ENCODE data around the gene FADS6. TPM values are rescaled to one million over a fixed set of nuclear protein-coding genes. Genes with fewer than 3 reads are reported as not detected.
A peak's percentile ranks its signal among the peaks of the same experiment; 100 is the strongest.

The FADS6 gene
- total and polyA plus RNA-seq, 2 donors from 2014 or later = not detected

GRCh38 chr17:74874615-74875037 is 18.8 kb downstream of the FADS6 start:
- intact Hi-C loops (cut with DNase I) = no loop called here
- Histone ChIP-seq H3K36me3 (ENCODE audit: control insufficient read depth in 2 of 3, insufficient read depth in 3 of 3, low read length in 3 of 3) (no peaks in the 10 kb centered on the region), H3K4me3 (ENCODE audit: low read length in 3 of 3) (no peak overlapping the region), H3K4me1 (ENCODE audit: control insufficient read depth in 2 of 3, insufficient read depth in 2 of 3, low read depth in 1 of 3, low read length in 3 of 3) (peaks cover 0 to 12% (median 4%) of the 10 kb centered on the region in 3 donors), H3K27ac (ENCODE audit: low read depth in 2 of 2, low read length in 2 of 2) (no peak overlapping the region), H3K27me3 (ENCODE audit: control insufficient read depth, insufficient read depth, low read length) (no peaks in the 10 kb centered on the region), H3K9me3 (ENCODE audit: control insufficient read depth in 2 of 3, insufficient read depth in 1 of 3, low read length in 3 of 3) (no peaks in the 10 kb centered on the region), H3K9ac (ENCODE audit: low read length in 3 of 3) (no peak overlapping the region)
- DNase-seq (no peak), FAIRE-seq (no peak)
- TF ChIP-seq CTCF (IDR thresholded peaks at IDR 0.05; ENCODE audit: borderline replicate concordance, extremely low read depth, insufficient read depth) = no peak

GRCh38 chr17:74873874-74874614 is 19.4 kb downstream of the FADS6 start:
- H3K27me3 ChIP-seq (ENCODE audit: control insufficient read depth, insufficient read depth, low read length) = no peaks in the 10 kb centered on the region
- H3K9ac ChIP-seq (ENCODE audit: low read length in 3 of 3) = peak overlapping the region in 1 of 3 donors; percentile 47
- H3K9me3 ChIP-seq (ENCODE audit: control insufficient read depth in 2 of 3, insufficient read depth in 1 of 3, low read length in 3 of 3) = no peaks in the 10 kb centered on the region
- DNase-seq (peak in 2 of 5 donors; percentile 36 to 62), FAIRE-seq (no peak)
- TF ChIP-seq CTCF (IDR thresholded peaks at IDR 0.05; ENCODE audit: borderline replicate concordance, extremely low read depth, insufficient read depth) = no peak
- H3K4me1 ChIP-seq (ENCODE audit: control insufficient read depth in 2 of 3, insufficient read depth in 2 of 3, low read depth in 1 of 3, low read length in 3 of 3) = peaks cover 0 to 12% (median 4%) of the 10 kb centered on the region in 3 donors
- intact Hi-C loops (cut with DNase I) = no loop called here
- peak overlapping the region; percentile 76 to 96 (median 79) for H3K4me3 ChIP-seq (ENCODE audit: low read length in 3 of 3)
- peak overlapping the region in 1 of 2 donors; percentile 94 for H3K27ac ChIP-seq (ENCODE audit: low read depth in 2 of 2, low read length in 2 of 2)
- no peaks in the 10 kb centered on the region for H3K36me3 ChIP-seq (ENCODE audit: control insufficient read depth in 2 of 3, insufficient read depth in 3 of 3, low read length in 3 of 3)

- DNase-seq (peak; percentile 100), FAIRE-seq (peak; percentile 96)
- Histone ChIP-seq H3K9me3 (ENCODE audit: control insufficient read depth in 2 of 3, insufficient read depth in 1 of 3, low read length in 3 of 3) (no peaks in the 10 kb centered on the region), H3K36me3 (ENCODE audit: control insufficient read depth in 2 of 3, insufficient read depth in 3 of 3, low read length in 3 of 3) (no peaks in the 10 kb centered on the region), H3K4me3 (ENCODE audit: low read length in 3 of 3) (peak overlapping the region; percentile 76 to 96 (median 79)), H3K27me3 (ENCODE audit: control insufficient read depth, insufficient read depth, low read length) (no peaks in the 10 kb centered on the region), H3K9ac (ENCODE audit: low read length in 3 of 3) (peak overlapping the region; percentile 47 to 86 (median 52)), H3K27ac (ENCODE audit: low read depth in 2 of 2, low read length in 2 of 2) (peak overlapping the region; percentile 43 to 94), H3K4me1 (ENCODE audit: control insufficient read depth in 2 of 3, insufficient read depth in 2 of 3, low read depth in 1 of 3, low read length in 3 of 3) (peaks cover 0 to 12% (median 4%) of the 10 kb centered on the region in 3 donors)
- intact Hi-C loops (cut with DNase I) = no loop called here
- TF ChIP-seq CTCF (IDR thresholded peaks at IDR 0.05; ENCODE audit: borderline replicate concordance, extremely low read depth, insufficient read depth) = peak; percentile 16
These were observed 20.2 kb downstream of the FADS6 start for GRCh38 chr17:74873037-74873873.

Measured in kidney (tissue), 14 donors.